Astrocyte (in vitro differentiated cells and primary cell): ENCODE measurements around the gene CFAP45.

Experiments
- EZH2 ChIP-seq: IDR thresholded peaks from 2 replicates; pipeline ENCODE4 v1.6.1; 2012; ENCODE audit warnings: mild to moderate bottlenecking, low read length, inconsistent platforms; ENCODE audit not compliant: insufficient read depth
- TF ChIP-seq, protein P1 (sequence below): IDR thresholded peaks from 2 replicates; pipeline ENCODE4 v1.5.1; 2011; ENCODE audit warnings: low read depth, mild to moderate bottlenecking, inconsistent platforms, low read length, moderate library complexity; ENCODE audit not compliant: insufficient read depth

DNA sequence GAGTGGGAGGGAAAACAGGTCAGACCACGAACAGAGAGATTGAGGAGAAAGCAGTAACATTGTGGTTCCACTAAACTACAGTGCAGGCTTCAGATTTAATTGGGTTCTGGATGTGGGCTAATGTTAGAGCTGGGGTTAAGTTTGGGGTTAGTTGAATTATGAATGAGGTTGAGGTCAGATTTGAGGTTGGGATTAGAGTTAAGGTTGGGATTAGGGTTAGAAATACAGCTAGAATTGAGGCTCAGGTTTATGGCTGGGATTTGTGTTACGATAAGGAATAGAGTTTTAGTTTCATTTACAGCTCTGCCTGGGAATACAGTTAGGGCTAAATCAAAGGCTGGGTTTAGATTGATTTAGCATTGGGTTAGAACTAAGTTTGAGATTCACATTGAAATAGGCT lies 35.7 kb downstream of the CFAP45 start:
- TF ChIP-seq, protein P1, sequence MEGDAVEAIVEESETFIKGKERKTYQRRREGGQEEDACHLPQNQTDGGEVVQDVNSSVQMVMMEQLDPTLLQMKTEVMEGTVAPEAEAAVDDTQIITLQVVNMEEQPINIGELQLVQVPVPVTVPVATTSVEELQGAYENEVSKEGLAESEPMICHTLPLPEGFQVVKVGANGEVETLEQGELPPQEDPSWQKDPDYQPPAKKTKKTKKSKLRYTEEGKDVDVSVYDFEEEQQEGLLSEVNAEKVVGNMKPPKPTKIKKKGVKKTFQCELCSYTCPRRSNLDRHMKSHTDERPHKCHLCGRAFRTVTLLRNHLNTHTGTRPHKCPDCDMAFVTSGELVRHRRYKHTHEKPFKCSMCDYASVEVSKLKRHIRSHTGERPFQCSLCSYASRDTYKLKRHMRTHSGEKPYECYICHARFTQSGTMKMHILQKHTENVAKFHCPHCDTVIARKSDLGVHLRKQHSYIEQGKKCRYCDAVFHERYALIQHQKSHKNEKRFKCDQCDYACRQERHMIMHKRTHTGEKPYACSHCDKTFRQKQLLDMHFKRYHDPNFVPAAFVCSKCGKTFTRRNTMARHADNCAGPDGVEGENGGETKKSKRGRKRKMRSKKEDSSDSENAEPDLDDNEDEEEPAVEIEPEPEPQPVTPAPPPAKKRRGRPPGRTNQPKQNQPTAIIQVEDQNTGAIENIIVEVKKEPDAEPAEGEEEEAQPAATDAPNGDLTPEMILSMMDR, result no peak
- no peak for TF ChIP-seq EZH2
